ENCODE results near the gene HMGN1.
A peak's percentile ranks its signal among the peaks of the same experiment; 100 is the strongest.
"Not testable (repeated sequence)": the region's sequence is repeated elsewhere in the genome, so short reads cannot be mapped to it uniquely, and the experiment has no call there.

Gene HMGN1, protein sequence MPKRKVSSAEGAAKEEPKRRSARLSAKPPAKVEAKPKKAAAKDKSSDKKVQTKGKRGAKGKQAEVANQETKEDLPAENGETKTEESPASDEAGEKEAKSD

GRCh38 chr21:39348355-39349210, at the start of gene HMGN1:
Gene HMGN1, minus strand, starts transcription at chr21:39349088. Its CDS starts 171 bp downstream, at chr21:39348917.
- DNase-seq: peak; percentile 94 to 97

- no peak for DNase-seq
Observed at GRCh38 chr21:39397646-39398385, 48.9 kb upstream of the HMGN1 start.

- no peak for DNase-seq
Observed at GRCh38 chr21:39392981-39393380, 44.1 kb upstream of the HMGN1 start.

- no peak for DNase-seq
Observed at GRCh38 chr21:39390212-39390765, 41.4 kb upstream of the HMGN1 start.

DNA sequence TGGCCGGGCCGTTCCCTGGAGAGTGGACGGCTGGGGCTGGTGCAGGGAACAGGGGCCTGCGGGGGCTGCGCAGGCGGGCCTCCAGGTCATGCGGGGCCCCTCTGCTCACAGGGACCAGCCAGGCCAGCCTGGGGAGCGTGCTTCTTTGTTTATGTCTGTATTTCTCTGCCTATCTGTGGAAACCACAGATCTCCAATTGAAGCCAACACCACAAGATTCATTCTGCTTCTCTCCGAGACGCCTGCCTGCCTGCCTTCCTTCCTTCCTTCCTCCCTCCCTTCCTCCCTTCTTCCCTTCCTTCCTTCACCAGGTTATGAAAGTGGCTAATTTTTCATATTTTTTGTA, 39.9 kb upstream of the HMGN1 start:
- DNase-seq: no peak

DNA sequence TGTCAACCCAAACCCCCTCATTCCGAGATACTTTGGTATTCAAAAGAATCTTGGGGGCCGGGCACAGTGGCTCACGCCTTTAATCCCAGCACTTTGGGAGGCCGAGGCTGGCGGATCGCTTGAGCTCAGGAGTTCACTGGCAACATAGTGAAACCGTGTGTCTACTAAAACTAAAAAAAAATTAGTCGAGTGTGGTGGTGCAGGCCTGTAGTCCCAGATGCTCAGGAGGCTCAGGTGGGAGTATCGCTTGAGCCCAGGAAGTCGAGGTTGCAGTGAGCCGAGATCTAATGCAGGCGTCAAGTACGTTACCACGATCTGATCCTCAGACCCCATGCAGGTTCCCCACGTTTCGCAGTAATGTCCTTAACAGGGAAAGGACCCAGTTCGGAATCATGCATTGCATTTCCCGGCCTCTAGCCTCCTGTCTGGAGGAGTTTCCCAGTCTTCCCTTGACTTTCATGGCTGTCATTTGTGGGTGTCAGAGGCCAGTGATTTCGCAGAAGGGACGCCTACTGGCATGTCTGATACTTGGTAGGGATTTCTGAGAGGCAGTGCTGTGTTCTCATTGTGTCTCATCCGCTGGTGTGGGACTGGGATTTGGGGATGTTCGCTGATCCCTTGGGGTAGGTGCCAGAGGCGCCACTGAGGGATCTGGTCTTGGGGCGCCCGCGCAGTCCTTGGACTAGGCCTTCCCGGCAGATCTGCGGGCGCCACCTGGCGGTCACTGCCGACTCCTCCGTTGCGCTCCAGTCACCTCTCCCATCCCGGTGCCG, 39.3 kb upstream of the HMGN1 start:
- no peak for DNase-seq

GRCh38 chr21:39387461-39388037, 38.7 kb upstream of the HMGN1 start:
- DNase-seq: no peak

DNA sequence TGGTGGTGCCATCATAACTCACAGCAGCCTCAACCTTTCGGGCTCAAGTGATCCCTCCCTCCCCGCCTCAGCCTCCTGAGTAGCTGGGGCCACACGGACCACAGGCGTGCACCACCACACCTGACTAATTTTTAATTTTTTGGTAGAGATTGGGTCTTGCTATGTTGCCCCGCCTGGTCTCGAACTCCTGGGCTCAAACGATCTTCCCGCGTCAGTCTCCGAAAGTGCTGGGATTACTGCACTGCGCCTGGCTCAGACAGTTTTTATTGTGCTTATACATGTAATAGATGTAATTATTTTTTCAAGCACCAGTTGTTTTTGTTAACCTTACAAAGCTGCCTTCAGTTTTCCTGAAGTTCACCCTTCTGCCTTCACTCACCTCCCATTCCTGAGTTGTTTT, 38.0 kb upstream of the HMGN1 start:
- no peak for DNase-seq

GRCh38 chr21:39386194-39386593, 37.3 kb upstream of the HMGN1 start:
- DNase-seq: no peak

DNA sequence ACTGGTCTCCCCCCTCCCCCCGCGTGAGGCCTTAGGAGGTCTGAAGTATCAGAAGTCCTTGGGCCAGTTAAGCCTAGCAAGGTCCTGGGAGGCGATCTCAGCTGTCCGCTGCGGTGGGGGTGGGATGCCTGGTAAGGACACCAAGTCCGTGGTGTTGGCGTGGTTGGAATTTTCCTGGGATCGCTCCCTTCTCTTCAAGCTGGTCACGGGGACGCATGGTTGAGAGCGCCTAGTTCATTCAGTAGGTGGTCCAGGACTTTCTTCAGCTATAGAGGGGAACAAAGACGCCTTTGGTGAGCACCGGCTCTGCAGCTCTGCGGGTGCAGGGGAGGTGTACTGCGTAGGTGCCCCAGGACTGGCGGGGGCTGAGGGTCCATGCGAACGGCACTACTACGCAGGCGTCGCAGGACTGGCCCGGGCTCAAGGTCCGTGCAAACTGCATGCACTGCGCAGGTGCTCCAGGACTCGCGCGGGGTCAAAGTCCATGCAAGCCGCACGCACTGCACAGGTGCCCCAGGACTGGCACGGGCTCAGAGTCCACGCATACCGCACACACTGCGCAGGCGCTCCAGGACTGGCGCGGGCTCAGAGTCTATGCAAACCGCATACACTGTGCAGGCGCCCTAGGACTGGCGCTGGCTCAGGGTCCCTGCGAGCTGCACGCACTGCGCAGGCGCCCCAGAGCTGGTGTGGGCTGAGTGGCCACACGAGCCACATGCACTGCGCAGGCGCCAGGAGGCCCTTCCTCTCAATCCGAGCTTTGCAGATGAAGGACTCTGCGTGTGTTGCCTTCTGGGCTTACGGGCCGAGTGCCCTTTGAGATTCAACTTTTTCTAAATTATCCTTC, 36.6 kb upstream of the HMGN1 start:
- no peak for DNase-seq

- no peak for DNase-seq
Observed at GRCh38 chr21:39384674-39385298, 35.9 kb upstream of the HMGN1 start.

- not testable (repeated sequence) for DNase-seq
Observed at GRCh38 chr21:39382096-39382495, 33.2 kb upstream of the HMGN1 start.

DNA sequence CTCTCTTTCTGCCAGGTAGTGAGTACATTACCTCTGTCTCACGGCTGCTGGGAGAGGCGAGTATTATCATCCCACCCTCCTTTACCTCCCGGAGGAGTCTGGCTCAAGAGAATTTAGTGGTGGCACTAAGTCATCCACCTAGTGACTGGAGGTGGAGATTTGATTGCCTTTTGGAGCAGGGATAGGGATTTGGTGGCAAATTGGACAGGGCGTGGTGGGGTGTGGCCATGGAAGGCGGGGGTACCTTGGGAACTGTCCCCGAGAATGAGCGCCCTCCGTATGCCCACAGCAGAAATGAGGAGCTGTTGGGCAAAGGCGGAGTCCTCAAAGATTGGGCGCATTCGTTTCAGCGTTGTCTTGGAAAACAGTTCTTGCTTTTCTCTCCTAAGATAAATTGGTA, 32.1 kb upstream of the HMGN1 start:
- no peak for DNase-seq

GRCh38 chr21:39379986-39380891, 31.4 kb upstream of the HMGN1 start:
- peak; percentile 69 to 86 for DNase-seq

- DNase-seq: no peak
Observed at GRCh38 chr21:39377444-39378050, 28.7 kb upstream of the HMGN1 start.

GRCh38 chr21:39375446-39375845, 26.6 kb upstream of the HMGN1 start:
- DNase-seq: no peak

DNA sequence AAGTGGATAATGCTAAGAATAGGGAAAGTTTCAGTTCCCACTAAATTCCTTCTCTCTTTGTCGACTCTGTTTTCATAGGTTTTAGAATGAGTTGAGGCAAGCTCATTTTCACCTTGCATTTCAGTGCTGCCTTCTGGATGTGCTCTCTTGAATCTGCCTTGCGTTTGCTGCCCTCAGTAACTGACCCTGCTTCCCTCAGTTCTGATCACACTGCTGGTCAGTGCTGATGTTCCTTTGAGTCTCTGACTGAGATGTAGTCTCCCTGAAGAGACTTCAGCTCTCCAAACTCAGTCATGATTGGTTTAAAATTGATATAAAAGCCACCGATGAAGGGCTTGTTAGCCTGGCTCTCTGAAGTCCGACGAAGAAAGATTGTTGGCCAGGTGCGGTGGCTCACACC, 25.2 kb upstream of the HMGN1 start:
- no peak for DNase-seq

DNA sequence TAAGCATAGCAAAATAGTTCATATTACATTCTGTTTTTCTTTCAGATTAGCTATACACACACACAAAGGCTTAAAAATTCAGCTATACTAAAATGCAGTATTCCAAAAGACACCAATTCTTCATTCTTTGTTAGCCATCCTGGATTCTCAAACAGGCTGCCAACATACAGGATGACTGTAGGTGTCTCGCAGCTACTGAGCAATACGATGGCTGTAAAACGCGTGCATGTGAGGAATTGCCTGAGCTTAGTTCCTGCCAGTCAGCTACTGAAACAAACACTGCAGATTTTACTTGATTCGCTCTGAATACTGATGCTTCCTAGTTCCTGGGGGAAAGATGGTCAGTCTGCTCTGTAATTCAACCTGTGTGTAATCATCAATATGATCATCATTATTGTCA, 24.7 kb upstream of the HMGN1 start:
- DNase-seq: no peak

GRCh38 chr21:39369896-39370288, 21.0 kb upstream of the HMGN1 start:
- not testable (repeated sequence) for DNase-seq

DNA sequence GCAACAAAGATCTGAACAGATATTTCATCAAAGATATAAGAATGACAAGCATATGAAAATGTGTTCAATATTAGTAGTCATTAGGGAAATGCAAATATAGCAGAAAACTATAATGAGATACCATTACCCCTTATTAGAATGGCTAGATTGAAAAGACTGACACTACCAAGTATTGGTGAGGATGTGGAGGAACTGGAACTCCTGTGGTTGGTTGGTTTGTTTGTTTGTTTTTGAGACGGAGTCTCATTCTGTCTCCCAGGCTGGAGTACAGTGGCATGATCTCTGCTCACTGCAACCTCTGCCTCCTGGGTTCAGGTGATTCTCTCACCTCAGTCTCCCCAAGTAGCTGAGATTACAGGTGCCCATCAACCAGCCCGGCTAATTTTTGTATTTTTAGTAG, 18.9 kb upstream of the HMGN1 start:
- DNase-seq: no peak

Measured in NCI-H1930 (cell line).